GM18498 (cell line): ENCODE data around the gene CFAP43.

Source experiments
- ATAC-seq: cut with Tn5 transposase; IDR thresholded peaks from one replicate; pipeline ENCODE4 v1.9.1; 2021; ENCODE audit warnings: mild to moderate bottlenecking, moderate library complexity; ENCODE audit not compliant: unreplicated experiment

The CFAP43 gene

GRCh38 chr10:104231784-104232612 is at the start of gene CFAP43:
TSS of gene CFAP43 (minus strand) at chr10:104232364. CDS start at chr10:104232246, 118 bp downstream.
- peak; percentile 100 for ATAC-seq

- ATAC-seq, result no peak
Measured at GRCh38 chr10:104281694-104282093, 49.5 kb upstream of the CFAP43 start.

GRCh38 chr10:104279550-104280259 is 47.5 kb upstream of the CFAP43 start:
- no peak for ATAC-seq

GRCh38 chr10:104277785-104278184 is 45.6 kb upstream of the CFAP43 start:
- no peak for ATAC-seq

GRCh38 chr10:104276192-104276591 is 44.0 kb upstream of the CFAP43 start:
- no peak for ATAC-seq

- peak; percentile 78 for ATAC-seq
Measured at GRCh38 chr10:104274762-104275721, 42.9 kb upstream of the CFAP43 start.

- no peak for ATAC-seq
Measured at GRCh38 chr10:104273899-104274575, 41.9 kb upstream of the CFAP43 start.

GRCh38 chr10:104273286-104273685 is 41.1 kb upstream of the CFAP43 start:
- no peak for ATAC-seq

- ATAC-seq, result peak; percentile 99
Measured at GRCh38 chr10:104268713-104269645, 36.8 kb upstream of the CFAP43 start, which contains the start of gene GSTO2. TSS of gene GSTO2 (plus strand) at chr10:104269184. CDS start at chr10:104274916, 5,732 bp downstream.

- ATAC-seq, result no peak
Measured at GRCh38 chr10:104268405-104268712, 36.2 kb upstream of the CFAP43 start.

- ATAC-seq, result no peak
Measured at GRCh38 chr10:104267721-104268404, 35.7 kb upstream of the CFAP43 start.

GRCh38 chr10:104264783-104265182 is 32.6 kb upstream of the CFAP43 start:
- ATAC-seq, result no peak

- no peak for ATAC-seq
Measured at GRCh38 chr10:104262055-104262454, 29.9 kb upstream of the CFAP43 start.

GRCh38 chr10:104260775-104261115 is 28.6 kb upstream of the CFAP43 start:
- ATAC-seq, result no peak

- no peak for ATAC-seq
Measured at GRCh38 chr10:104259999-104260774, 28.0 kb upstream of the CFAP43 start.

GRCh38 chr10:104259456-104259855 is 27.3 kb upstream of the CFAP43 start:
- ATAC-seq, result no peak

GRCh38 chr10:104258209-104258608 is 26.0 kb upstream of the CFAP43 start:
- ATAC-seq, result no peak

- ATAC-seq, result no peak
Measured at GRCh38 chr10:104257235-104257634, 25.1 kb upstream of the CFAP43 start.
